ENCODE results near the gene DNAJB11.

The DNAJB11 gene

GRCh38 chr3:186570096-186570940, at the start of gene DNAJB11:
Gene DNAJB11 (plus strand): TSS chr3:186570720. CDS start chr3:186570898, 178 bp downstream.
- TF ChIP-seq CTCF (conservative IDR thresholded peaks at IDR 0.05) (no peak), ZFX (IDR thresholded peaks at IDR 0.05) (no peak)
- H3K27ac ChIP-seq: peak within 1 kb of the TSS; percentile 78

- TF ChIP-seq ZFX (IDR thresholded peaks at IDR 0.05): no peak
- no peak for TF ChIP-seq CTCF (conservative IDR thresholded peaks at IDR 0.05)
- no peak overlapping the region for H3K27ac ChIP-seq
These were observed 49.3 kb upstream of the DNAJB11 start for GRCh38 chr3:186520957-186521842.

- no peak overlapping the region for H3K27ac ChIP-seq
- TF ChIP-seq CTCF (conservative IDR thresholded peaks at IDR 0.05): no peak
- TF ChIP-seq ZFX (IDR thresholded peaks at IDR 0.05): no peak
These were observed 47.5 kb upstream of the DNAJB11 start for GRCh38 chr3:186523022-186523421.

GRCh38 chr3:186523434-186523833, 47.1 kb upstream of the DNAJB11 start:
- TF ChIP-seq ZFX (IDR thresholded peaks at IDR 0.05) (no peak), CTCF (conservative IDR thresholded peaks at IDR 0.05) (no peak)
- H3K27ac ChIP-seq: no peak overlapping the region

GRCh38 chr3:186524616-186525015, 45.9 kb upstream of the DNAJB11 start:
- H3K27ac ChIP-seq: no peak overlapping the region

GRCh38 chr3:186525369-186526255, 44.9 kb upstream of the DNAJB11 start:
- H3K27ac ChIP-seq: no peak overlapping the region

More at GRCh38 chr3:186524616-186525015, 45.9 kb upstream of the DNAJB11 start:
- no peak for TF ChIP-seq ZFX (IDR thresholded peaks at IDR 0.05)
- TF ChIP-seq CTCF (conservative IDR thresholded peaks at IDR 0.05): no peak

More at GRCh38 chr3:186525369-186526255, 44.9 kb upstream of the DNAJB11 start:
- TF ChIP-seq CTCF (conservative IDR thresholded peaks at IDR 0.05) (no peak), ZFX (IDR thresholded peaks at IDR 0.05) (no peak)

Measured in C4-2B (cell line).